Measurements from ENCODE around the gene SERPINE2.

Gene SERPINE2

GRCh38 chr2:223972656-223973102, 66.4 kb downstream of the SERPINE2 start:
- Histone ChIP-seq H3K27me3 (ENCODE audit: insufficient read depth, low read length, poor library complexity, severe bottlenecking) (no peaks in the 10 kb centered on the region), H2AFZ (ENCODE audit: low read length) (no peak overlapping the region), H3K9me2 (replicated peaks; ENCODE audit: low read depth, low read length) (no peaks in the 10 kb centered on the region), H3K79me2 (ENCODE audit: insufficient read depth, low read length) (no peaks in the 10 kb centered on the region), H3K4me1 (ENCODE audit: insufficient read depth, low read length, poor library complexity, severe bottlenecking) (no peaks in the 10 kb centered on the region), H3K9ac (ENCODE audit: low read depth, low read length, poor library complexity, severe bottlenecking) (no peak overlapping the region), H3K4me2 (ENCODE audit: low read depth, low read length, poor library complexity, severe bottlenecking) (no peak overlapping the region), H3K36me3 (ENCODE audit: insufficient read depth, low read length) (peaks cover 6% of the 10 kb centered on the region; the same call in 1 of the 2 replicates), H3K4me3 (ENCODE audit: low read length, poor library complexity, severe bottlenecking) (no peak overlapping the region), H4K20me1 (ENCODE audit: insufficient read depth, low read length, poor library complexity, severe bottlenecking) (no peaks in the 10 kb centered on the region), H3F3A (ENCODE audit: low read depth) (no peaks in the 10 kb centered on the region), H3K9me3 (ENCODE audit: insufficient read depth, low read depth, low read length) (no peaks in the 10 kb centered on the region)
- TF ChIP-seq EZH2phosphoT487 (IDR thresholded peaks at IDR 0.05; ENCODE audit: borderline replicate concordance) (no peak), CTCF (conservative IDR thresholded peaks at IDR 0.05; ENCODE audit: low read length) (no peak)

GRCh38 chr2:223971731-223972130, 67.4 kb downstream of the SERPINE2 start:
- no peak overlapping the region for H2AFZ ChIP-seq (ENCODE audit: low read length)
- no peaks in the 10 kb centered on the region for H4K20me1 ChIP-seq (ENCODE audit: insufficient read depth, low read length, poor library complexity, severe bottlenecking)
- H3K4me2 ChIP-seq (ENCODE audit: low read depth, low read length, poor library complexity, severe bottlenecking), result no peak overlapping the region
- TF ChIP-seq CTCF (conservative IDR thresholded peaks at IDR 0.05; ENCODE audit: low read length) (no peak), EZH2phosphoT487 (IDR thresholded peaks at IDR 0.05; ENCODE audit: borderline replicate concordance) (no peak)
- peaks cover 15% of the 10 kb centered on the region; the same call in 1 of the 2 replicates for H3K36me3 ChIP-seq (ENCODE audit: insufficient read depth, low read length)
- H3K9ac ChIP-seq (ENCODE audit: low read depth, low read length, poor library complexity, severe bottlenecking), result no peak overlapping the region
- H3K4me1 ChIP-seq (ENCODE audit: insufficient read depth, low read length, poor library complexity, severe bottlenecking), result no peaks in the 10 kb centered on the region
- H3K9me2 ChIP-seq (replicated peaks; ENCODE audit: low read depth, low read length), result no peaks in the 10 kb centered on the region
- H3K79me2 ChIP-seq (ENCODE audit: insufficient read depth, low read length), result no peaks in the 10 kb centered on the region
- no peaks in the 10 kb centered on the region for H3K9me3 ChIP-seq (ENCODE audit: insufficient read depth, low read depth, low read length)
- H3K4me3 ChIP-seq (ENCODE audit: low read length, poor library complexity, severe bottlenecking), result no peak overlapping the region
- H3K27me3 ChIP-seq (ENCODE audit: insufficient read depth, low read length, poor library complexity, severe bottlenecking), result no peaks in the 10 kb centered on the region
- no peaks in the 10 kb centered on the region for H3F3A ChIP-seq (ENCODE audit: low read depth)

GRCh38 chr2:223970343-223971128, 68.5 kb downstream of the SERPINE2 start:
- H3K36me3 ChIP-seq (ENCODE audit: insufficient read depth, low read length), result peaks cover 25% of the 10 kb centered on the region; the same call in 1 of the 2 replicates
- TF ChIP-seq CTCF (conservative IDR thresholded peaks at IDR 0.05; ENCODE audit: low read length) (peak; percentile 94), EZH2phosphoT487 (IDR thresholded peaks at IDR 0.05; ENCODE audit: borderline replicate concordance) (no peak)
- H3K4me2 ChIP-seq (ENCODE audit: low read depth, low read length, poor library complexity, severe bottlenecking), result no peak overlapping the region

More at GRCh38 chr2:223970343-223971128, 68.5 kb downstream of the SERPINE2 start:
- Histone ChIP-seq H3K9ac (ENCODE audit: low read depth, low read length, poor library complexity, severe bottlenecking) (no peak overlapping the region), H2AFZ (ENCODE audit: low read length) (no peak overlapping the region), H3K4me1 (ENCODE audit: insufficient read depth, low read length, poor library complexity, severe bottlenecking) (no peaks in the 10 kb centered on the region), H3K4me3 (ENCODE audit: low read length, poor library complexity, severe bottlenecking) (no peak overlapping the region), H4K20me1 (ENCODE audit: insufficient read depth, low read length, poor library complexity, severe bottlenecking) (no peaks in the 10 kb centered on the region), H3K79me2 (ENCODE audit: insufficient read depth, low read length) (no peaks in the 10 kb centered on the region), H3K27me3 (ENCODE audit: insufficient read depth, low read length, poor library complexity, severe bottlenecking) (no peaks in the 10 kb centered on the region), H3F3A (ENCODE audit: low read depth) (no peaks in the 10 kb centered on the region), H3K9me3 (ENCODE audit: insufficient read depth, low read depth, low read length) (no peaks in the 10 kb centered on the region), H3K9me2 (replicated peaks; ENCODE audit: low read depth, low read length) (no peaks in the 10 kb centered on the region)
